Tibial nerve (tissue), 4 donors: ENCODE results near the gene RPS19. TPM values are rescaled to one million over a fixed set of nuclear protein-coding genes. Genes with fewer than 3 reads are reported as not detected.

Experiments
- DNase-seq, 2 donors: peaks; one replicate each; pipeline ENCODE4 v3.0.0-alpha.2; 2019; ENCODE audit warnings: low spot score in 2 of 2
- H3K27ac ChIP-seq, 4 donors: fragments of 200-600 bp; sonication (generic) in 3 of 4; one replicate each; pipeline ENCODE4 v1.5.1; 2017 to 2019; ENCODE audit warnings: mild to moderate bottlenecking in 1 of 4
- H3K27me3 ChIP-seq, 2 donors: fragments of 200-600 bp; sonication (generic) in 1 of 2; one replicate each; pipeline versions ENCODE4 v1.5.1 to v1.6.0; 2017 to 2019
- H3K36me3 ChIP-seq, 3 donors: fragments of 200-600 bp; sonication (generic); one replicate each; pipeline ENCODE4 v1.5.1; 2018 to 2019
- H3K4me1 ChIP-seq, 4 donors: fragments of 200-600 bp; sonication (generic) in 3 of 4; one replicate each; pipeline ENCODE4 v1.5.1; 2017 to 2019
- H3K4me3 ChIP-seq, 4 donors: fragments of 200-600 bp; sonication (generic) in 3 of 4; one replicate each; pipeline ENCODE4 v1.5.1; 2017 to 2019; ENCODE audit warnings: mild to moderate bottlenecking in 1 of 4, moderate library complexity in 1 of 4
- H3K9me3 ChIP-seq, 4 donors: fragments of 200-600 bp; sonication (generic) in 3 of 4; one replicate each; pipeline ENCODE4 v1.5.1; 2017 to 2019
- CTCF ChIP-seq, 5 experiments: fragments of 200-600 bp in 3 of 5; fragments of 450-650 bp in 2 of 5; sonication (generic) in 3 of 5; IDR thresholded peaks; one replicate each; pipeline ENCODE4 v1.5.1; 2016 to 2019; ENCODE audit warnings: antibody characterized with exemption in 5 of 5, mild to moderate bottlenecking in 3 of 5, moderate library complexity in 2 of 5
- EP300 ChIP-seq, 2 donors: sonication (generic); formaldehyde crosslinking; IDR thresholded peaks; one replicate each; pipeline ENCODE4 v1.6.1; 2017; ENCODE audit warnings: antibody characterized with exemption in 2 of 2, mild to moderate bottlenecking in 1 of 2
- POLR2A ChIP-seq, 2 donors: fragments of 450-650 bp; IDR thresholded peaks; one replicate each; pipeline ENCODE4 v1.6.1; 2017; ENCODE audit warnings: antibody characterized with exemption in 2 of 2, mild to moderate bottlenecking in 2 of 2, moderate library complexity in 2 of 2
- WGBS, 2 donors: methylation state at CpG; one replicate each; pipeline ENCODE4 v1.1.5; 2018; 5-methylcytosine and 5-hydroxymethylcytosine counted together
- small RNA-seq: library from RNA; depleted of rRNA; stranded (forward); fragments of <200 nt; gene quantifications from one replicate; pipeline ENCODE3, GENCODE V24; 2016
- total RNA-seq, 4 donors: library from RNA; depleted of rRNA; stranded (reverse); fragments of >200 nt; gene quantifications; one replicate each; pipeline ENCODE4 v1.1.0, GENCODE V29; 2016

The RPS19 gene
- total RNA-seq, 4 donors from 2014 or later, result 835 to 1,204 (median 1,038) TPM

- WGBS, 2 donors, result 4 to 6% methylated on average over 25 to 26 of the region's 26 CpGs
- Histone ChIP-seq H3K9me3 (no peaks in the 10 kb centered on the region), H3K36me3 (peaks cover 0 to 4% (median 0%) of the 10 kb centered on the region in 3 donors), H3K27me3 (peaks cover 0 to 97% of the 10 kb centered on the region in 2 donors), H3K4me3 (no peak overlapping the region), H3K27ac (no peak overlapping the region), H3K4me1 (no peaks in the 10 kb centered on the region)
- no peak for DNase-seq
- TF ChIP-seq CTCF (IDR thresholded peaks at IDR 0.05), result no peak
- no peak for TF ChIP-seq POLR2A (IDR thresholded peaks at IDR 0.05)
- no peak for TF ChIP-seq EP300 (IDR thresholded peaks at IDR 0.05)
These were observed 61.0 kb downstream of the RPS19 start for GRCh38 chr19:41920882-41921576.

- H3K27me3 ChIP-seq, result peaks cover 0 to 97% of the 10 kb centered on the region in 2 donors
- no peak for DNase-seq
- WGBS, 2 donors, result 9 to 13% methylated on average over 22 of the region's 22 CpGs
These were observed 61.8 kb downstream of the RPS19 start for GRCh38 chr19:41921577-41922576.

More at GRCh38 chr19:41921577-41922576, 61.8 kb downstream of the RPS19 start:
- H3K36me3 ChIP-seq, result peaks cover 0 to 4% (median 0%) of the 10 kb centered on the region in 3 donors
- H3K9me3 ChIP-seq, result no peaks in the 10 kb centered on the region
- H3K4me3 ChIP-seq, result no peak overlapping the region
- no peak overlapping the region for H3K27ac ChIP-seq
- no peaks in the 10 kb centered on the region for H3K4me1 ChIP-seq
- TF ChIP-seq POLR2A (IDR thresholded peaks at IDR 0.05), result no peak
- no peak for TF ChIP-seq CTCF (IDR thresholded peaks at IDR 0.05)
- no peak for TF ChIP-seq EP300 (IDR thresholded peaks at IDR 0.05)

Small RNAs within 50 kb of the gene (small RNA-seq; reads per million reads assigned to genes)
- not detected for gene MIR6797

Other genes starting within 250 kb of the RPS19 start
- 1 to 10 TPM in 2 of 4 donors, under 1 TPM in 1, not detected in 1; 0.60 to 1.7 (median 1.6) TPM for gene CEACAM4, start 233.2 kb upstream of the RPS19 start, total RNA-seq
- not detected for gene CEACAM7, start 172.0 kb upstream of the RPS19 start, total RNA-seq
- gene CEACAM5, start 151.6 kb upstream of the RPS19 start, total RNA-seq, result not detected
- not detected for gene CEACAM6, start 104.7 kb upstream of the RPS19 start, total RNA-seq
- 1 to 10 TPM in 1 of 4 donors, not detected in 3; 1.0 TPM for gene CEACAM3, start 63.7 kb upstream of the RPS19 start, total RNA-seq
- gene LYPD4, start 15.6 kb upstream of the RPS19 start, total RNA-seq, result not detected
- not detected for gene DMRTC2, start 15.2 kb upstream of the RPS19 start, total RNA-seq
- gene CD79A, start 17.0 kb downstream of the RPS19 start, total RNA-seq, result not detected
- 100 to 1,000 TPM in 3 of 4 donors, 10 to 100 TPM in 1; 68.4 to 225 (median 121) TPM for gene ARHGEF1, start 22.9 kb downstream of the RPS19 start, total RNA-seq
- gene ERFL, start 68.2 kb downstream of the RPS19 start, total RNA-seq, result under 1 TPM in 3 of 4 donors, not detected in 1; 0.30 to 0.59 (median 0.42) TPM
- gene RABAC1, start 99.1 kb downstream of the RPS19 start, total RNA-seq, result 100 to 1,000 TPM; 168 to 206 (median 199) TPM
- not detected for gene ATP1A3, start 134.0 kb downstream of the RPS19 start, total RNA-seq
- 10 to 100 TPM in 1 of 4 donors, 1 to 10 TPM in 3; 2.4 to 12.0 (median 3.2) TPM for gene GRIK5, start 210.0 kb downstream of the RPS19 start, total RNA-seq
- 10 to 100 TPM; 14.3 to 22.2 (median 17.5) TPM for gene ZNF574, start 215.9 kb downstream of the RPS19 start, total RNA-seq